WI38 (cell line): ENCODE results near the gene CBX2.

Experiments
- H3K4me3 ChIP-seq: 2 replicates; pipeline ENCODE4 v1.5.1; 2011; ENCODE audit warnings: low read depth, mild to moderate bottlenecking, control low read depth, low read length
- TF ChIP-seq, protein P1 (sequence below): IDR thresholded peaks from 2 replicates; pipeline ENCODE4 v1.5.1; 2012; ENCODE audit warnings: low read depth, mild to moderate bottlenecking, control low read depth, low read length

CBX2 gene

DNA sequence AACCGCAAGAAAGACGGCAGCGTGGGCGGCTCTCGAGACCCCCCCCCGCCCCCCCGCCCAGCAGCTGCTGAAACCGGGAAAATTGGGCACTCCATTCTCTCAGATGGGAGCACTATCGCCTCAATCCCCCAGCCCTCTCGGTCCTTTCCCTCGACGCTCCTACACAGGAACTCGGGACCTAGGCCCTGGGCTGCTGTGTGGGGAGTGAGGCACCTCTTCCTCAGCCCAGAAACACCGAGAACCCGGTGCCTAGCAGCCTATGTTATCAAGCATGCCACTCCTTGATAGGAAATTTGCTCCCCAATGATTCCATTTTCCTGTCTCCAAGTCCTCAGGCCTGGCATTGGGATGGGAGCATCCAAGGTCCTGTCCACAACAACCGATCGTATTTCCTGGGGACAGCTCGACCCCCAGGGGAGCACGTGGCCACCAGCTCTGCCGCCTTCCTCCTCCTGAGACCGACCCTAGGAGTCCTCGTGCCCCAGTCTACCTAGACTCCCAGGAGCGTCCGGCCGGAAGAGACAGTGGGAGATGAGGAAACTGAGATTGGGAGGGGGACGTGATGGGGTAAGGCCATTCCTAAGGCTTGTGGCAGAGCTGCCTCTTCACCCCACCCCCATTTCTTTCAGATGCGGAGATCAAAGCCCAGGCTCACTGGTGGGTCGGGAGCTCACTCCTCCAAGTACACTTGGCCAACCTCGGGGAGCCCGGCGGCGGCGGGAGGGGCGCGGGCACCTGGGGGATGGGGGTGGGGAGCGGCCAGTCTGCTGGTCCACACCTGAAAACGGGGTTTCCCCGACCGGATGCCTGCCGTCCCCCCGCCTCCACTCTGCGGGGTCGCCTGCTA, 36.4 kb downstream of the CBX2 start:
- no peak overlapping the region for H3K4me3 ChIP-seq
- TF ChIP-seq, protein P1, sequence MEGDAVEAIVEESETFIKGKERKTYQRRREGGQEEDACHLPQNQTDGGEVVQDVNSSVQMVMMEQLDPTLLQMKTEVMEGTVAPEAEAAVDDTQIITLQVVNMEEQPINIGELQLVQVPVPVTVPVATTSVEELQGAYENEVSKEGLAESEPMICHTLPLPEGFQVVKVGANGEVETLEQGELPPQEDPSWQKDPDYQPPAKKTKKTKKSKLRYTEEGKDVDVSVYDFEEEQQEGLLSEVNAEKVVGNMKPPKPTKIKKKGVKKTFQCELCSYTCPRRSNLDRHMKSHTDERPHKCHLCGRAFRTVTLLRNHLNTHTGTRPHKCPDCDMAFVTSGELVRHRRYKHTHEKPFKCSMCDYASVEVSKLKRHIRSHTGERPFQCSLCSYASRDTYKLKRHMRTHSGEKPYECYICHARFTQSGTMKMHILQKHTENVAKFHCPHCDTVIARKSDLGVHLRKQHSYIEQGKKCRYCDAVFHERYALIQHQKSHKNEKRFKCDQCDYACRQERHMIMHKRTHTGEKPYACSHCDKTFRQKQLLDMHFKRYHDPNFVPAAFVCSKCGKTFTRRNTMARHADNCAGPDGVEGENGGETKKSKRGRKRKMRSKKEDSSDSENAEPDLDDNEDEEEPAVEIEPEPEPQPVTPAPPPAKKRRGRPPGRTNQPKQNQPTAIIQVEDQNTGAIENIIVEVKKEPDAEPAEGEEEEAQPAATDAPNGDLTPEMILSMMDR = no peak

DNA sequence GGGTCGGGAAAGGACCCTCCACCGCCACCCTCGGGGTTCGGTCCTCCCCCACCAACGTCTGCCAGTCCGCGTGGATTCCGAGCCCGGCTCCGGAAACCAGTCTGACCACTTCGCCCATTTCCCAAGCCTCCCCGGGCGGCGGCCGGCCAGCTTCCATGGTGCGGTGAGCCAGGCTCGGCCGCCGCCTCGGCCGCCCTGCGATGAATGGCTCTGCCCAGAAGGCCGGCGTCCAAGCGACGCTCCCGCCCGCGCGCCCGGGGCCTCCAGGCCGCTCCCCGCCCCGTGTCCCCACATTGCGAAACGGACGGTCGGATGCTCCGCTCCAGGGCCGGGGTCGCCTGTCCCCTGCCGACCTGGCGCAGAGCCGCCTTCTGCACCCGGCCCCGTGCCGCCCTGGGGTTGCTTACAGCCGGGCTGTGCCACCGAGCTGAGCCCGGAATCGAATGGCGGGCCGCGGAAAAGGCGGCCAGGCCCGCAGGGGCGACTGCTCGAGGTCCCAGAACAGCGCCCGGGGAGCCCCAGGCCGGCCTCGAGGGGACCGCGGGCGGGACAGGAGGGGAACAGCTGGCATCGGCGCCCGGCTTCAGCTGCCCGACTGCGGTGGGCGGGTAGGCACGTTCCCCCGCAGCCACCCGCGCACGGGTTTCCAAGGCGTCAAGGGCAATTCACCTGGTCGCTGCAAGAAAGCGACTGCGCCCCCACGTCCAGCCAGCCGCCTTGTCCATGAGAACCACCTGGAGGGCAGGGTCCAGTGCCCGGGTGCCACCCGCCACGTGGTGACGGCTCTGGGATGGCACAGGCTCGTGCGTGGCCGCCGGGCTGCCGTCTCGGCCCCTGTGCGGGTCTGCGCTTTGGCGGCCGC, 37.3 kb downstream of the CBX2 start:
- TF ChIP-seq, protein P1 = no peak
- no peak overlapping the region for H3K4me3 ChIP-seq

DNA sequence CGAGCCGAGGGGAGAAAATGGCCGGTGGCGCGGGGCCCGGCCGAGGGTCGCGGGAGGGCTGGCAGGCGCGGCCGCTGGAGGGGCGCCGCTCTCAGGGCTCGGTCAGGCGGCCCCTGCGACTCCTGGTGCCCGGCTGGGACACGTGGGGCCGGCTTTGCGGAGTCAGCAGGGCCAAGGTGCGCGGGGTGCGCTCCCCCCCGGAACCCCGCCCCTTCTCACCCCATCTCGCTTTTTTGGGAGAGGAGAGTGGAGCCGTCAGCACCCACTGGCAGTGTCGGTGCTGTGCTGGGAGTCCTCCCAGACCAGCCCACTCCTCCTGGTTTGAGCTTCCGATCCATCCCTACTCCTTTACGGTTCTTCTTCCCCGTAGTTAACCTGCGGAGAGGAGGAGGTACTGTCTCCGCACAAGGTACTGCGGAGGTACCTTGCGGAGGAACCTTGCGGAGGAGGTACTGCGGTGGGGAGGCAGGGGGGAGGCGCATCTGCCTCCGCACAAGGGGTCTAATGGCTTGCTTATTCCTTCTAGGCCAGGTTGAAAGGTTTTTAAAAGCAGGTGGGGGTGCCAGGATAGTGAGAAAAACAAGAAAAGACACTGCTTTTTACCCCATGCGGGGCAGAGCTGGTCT, 38.0 kb downstream of the CBX2 start:
- TF ChIP-seq, protein P1 = no peak
- H3K4me3 ChIP-seq = no peak overlapping the region

DNA sequence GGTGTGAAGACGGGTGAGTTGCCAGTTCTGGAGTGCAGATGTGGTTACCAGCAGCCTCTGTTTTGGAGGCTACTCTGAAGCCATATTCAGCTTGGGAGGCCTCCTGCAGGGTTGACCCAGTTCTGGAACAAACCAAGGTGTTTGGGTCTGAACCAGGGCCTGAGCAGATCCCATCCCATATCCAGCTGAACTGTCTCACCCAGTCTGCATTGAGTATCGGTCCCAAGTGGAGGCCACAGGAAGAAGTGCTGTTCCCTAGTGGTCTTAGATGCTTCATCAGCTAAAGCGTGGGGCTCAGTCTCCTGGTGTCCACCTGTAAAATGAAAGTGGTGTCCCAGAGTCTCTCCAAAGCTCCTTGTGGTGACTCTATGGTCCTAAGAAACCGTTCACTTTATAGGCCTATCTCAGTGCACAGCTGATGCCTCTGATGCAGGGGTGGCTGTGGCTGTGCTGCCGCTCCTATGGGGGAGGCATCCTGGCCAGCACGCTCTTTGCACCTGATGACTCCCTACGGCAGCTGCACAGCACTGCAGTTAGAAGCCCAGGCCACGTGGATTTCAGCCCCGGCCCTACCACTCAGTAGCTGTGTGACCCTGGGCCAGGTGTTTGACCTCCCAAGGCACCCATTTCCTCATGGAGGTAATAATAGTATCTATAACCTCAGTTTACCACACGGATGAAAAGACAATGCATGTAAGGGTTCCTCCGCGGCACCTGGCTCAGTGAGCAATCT, 40.2 kb downstream of the CBX2 start:
- no peak overlapping the region for H3K4me3 ChIP-seq
- TF ChIP-seq, protein P1 = no peak

DNA sequence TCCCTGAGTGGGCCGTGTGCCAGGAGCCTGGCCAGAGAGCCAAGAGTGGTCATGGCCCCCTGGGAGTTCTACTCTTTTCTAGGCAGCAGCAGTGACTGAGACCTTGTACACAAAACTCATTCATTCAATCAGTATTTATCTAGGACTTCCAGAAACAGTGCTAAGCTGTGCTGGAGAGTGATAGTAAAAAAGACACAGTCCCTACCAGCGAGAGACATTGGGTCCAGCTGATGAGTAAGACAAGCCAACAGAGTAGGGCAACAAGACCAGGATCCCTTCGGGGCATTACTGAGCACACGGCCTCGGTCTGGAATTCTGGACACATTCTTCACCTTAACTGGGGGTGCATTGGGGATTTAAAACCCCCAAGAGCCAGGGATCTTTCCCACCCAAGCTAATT, 41.1 kb downstream of the CBX2 start:
- H3K4me3 ChIP-seq = no peak overlapping the region
- TF ChIP-seq, protein P1 = no peak

DNA sequence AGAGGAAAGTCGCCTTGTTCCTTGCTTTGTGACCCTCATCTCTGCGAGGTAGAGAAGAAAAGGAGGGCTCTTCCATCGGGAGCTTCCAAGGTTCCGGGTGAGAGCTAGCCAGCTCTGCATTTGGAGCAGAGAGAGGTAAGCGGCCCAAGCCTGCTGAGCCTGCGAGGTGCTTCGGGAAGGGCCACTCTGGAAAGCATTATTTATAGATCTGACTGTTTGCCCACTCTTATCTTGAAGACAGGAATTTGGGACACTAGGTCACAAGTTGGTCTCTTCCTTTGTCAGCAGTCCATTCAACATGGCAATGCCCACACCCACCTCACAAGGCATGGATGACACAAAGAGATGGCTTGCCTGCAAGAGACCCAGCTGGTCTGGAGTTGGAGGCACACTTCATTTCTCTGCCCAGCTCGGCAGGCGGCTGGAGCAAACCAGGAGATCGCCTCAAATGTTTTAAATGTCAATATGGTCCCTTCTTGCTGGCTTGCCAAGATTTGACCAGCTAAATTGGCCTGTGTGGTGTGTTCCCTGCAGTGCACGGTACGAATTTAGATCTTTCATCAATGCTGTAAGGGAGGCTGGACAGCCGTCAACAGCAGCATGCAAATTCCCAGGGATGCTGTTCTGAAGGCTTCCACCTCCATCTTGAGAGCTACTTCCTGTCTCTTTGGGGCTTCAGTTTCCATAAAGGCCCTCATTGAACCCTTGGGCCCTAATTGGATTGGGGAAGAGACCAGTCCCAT, 41.8 kb downstream of the CBX2 start:
- TF ChIP-seq, protein P1 = no peak
- H3K4me3 ChIP-seq = no peak overlapping the region
